SK-N-SH treated with all-trans-retinoic acid at 6 μM for 48 hours (cell line): ENCODE data around the gene PET100.

Experiments used
- ESRRG ChIP-seq: fragments of 250-450 bp; sonication (Bioruptor Pico); IDR thresholded peaks from 2 replicates; pipeline ENCODE4 v1.6.1; 2021; ENCODE audit warnings: mild to moderate bottlenecking
- GLIS3 ChIP-seq: fragments of 250-450 bp; sonication (Bioruptor Pico); IDR thresholded peaks from 2 replicates; pipeline ENCODE4 v1.5.0; 2020; ENCODE audit warnings: mild to moderate bottlenecking, moderate library complexity
- TF ChIP-seq, protein P1 (sequence below): fragments of 250-450 bp; sonication (Bioruptor Pico); IDR thresholded peaks from 2 replicates; pipeline ENCODE4 v1.5.1; 2020; ENCODE audit warnings: low read depth, mild to moderate bottlenecking, moderate library complexity

- TF ChIP-seq, protein P1, sequence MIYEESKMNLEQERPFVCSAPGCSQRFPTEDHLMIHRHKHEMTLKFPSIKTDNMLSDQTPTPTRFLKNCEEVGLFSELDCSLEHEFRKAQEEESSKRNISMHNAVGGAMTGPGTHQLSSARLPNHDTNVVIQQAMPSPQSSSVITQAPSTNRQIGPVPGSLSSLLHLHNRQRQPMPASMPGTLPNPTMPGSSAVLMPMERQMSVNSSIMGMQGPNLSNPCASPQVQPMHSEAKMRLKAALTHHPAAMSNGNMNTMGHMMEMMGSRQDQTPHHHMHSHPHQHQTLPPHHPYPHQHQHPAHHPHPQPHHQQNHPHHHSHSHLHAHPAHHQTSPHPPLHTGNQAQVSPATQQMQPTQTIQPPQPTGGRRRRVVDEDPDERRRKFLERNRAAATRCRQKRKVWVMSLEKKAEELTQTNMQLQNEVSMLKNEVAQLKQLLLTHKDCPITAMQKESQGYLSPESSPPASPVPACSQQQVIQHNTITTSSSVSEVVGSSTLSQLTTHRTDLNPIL (CRISPR knock-in tag) = no peak
- TF ChIP-seq ESRRG (CRISPR knock-in tag) = no peak
- TF ChIP-seq GLIS3 = no peak
These were observed 32.3 kb downstream of the PET100 start for GRCh38 chr19:7661744-7662538.
